EL (cell line): ENCODE results near the gene CCDC12.
A peak's percentile ranks its signal among the peaks of the same experiment; 100 is the strongest.

Experiments used
- DNase-seq: peaks from one replicate; pipeline ENCODE4 v3.0.0-alpha.2; 2016

Gene CCDC12

DNA sequence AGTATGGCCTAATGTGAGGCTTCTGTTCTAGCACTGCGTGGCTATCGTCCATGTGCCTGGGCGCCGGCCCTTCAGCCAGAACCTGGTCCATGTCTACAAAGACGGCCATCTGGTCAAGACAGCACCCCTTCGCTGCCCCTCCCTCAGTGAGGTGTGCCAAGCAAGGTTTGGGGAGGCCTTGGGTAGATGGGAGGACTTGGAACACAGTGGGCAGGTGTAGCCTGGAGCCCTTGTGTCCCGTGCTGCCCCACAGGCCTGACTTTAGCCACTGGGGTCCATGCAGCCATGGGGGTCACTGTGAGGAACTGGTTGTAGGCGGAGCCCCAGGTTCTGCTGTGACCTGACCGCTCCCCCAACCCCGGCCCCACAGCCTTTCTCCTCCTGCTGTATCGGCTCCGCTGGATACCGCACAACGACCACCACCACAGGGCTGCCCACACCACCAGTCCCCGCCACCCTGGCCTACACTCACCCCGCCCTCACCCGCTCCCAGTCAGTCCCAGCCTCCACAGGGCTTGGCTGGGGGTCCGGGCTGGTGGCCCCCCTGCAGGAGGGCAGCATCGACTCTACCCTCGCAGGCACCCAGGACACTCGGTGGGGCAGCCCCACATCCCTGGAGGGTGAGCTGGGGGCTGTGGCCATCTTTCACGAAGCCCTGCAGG is 19.5 kb upstream of the CCDC12 start:
- no peak for DNase-seq

DNA sequence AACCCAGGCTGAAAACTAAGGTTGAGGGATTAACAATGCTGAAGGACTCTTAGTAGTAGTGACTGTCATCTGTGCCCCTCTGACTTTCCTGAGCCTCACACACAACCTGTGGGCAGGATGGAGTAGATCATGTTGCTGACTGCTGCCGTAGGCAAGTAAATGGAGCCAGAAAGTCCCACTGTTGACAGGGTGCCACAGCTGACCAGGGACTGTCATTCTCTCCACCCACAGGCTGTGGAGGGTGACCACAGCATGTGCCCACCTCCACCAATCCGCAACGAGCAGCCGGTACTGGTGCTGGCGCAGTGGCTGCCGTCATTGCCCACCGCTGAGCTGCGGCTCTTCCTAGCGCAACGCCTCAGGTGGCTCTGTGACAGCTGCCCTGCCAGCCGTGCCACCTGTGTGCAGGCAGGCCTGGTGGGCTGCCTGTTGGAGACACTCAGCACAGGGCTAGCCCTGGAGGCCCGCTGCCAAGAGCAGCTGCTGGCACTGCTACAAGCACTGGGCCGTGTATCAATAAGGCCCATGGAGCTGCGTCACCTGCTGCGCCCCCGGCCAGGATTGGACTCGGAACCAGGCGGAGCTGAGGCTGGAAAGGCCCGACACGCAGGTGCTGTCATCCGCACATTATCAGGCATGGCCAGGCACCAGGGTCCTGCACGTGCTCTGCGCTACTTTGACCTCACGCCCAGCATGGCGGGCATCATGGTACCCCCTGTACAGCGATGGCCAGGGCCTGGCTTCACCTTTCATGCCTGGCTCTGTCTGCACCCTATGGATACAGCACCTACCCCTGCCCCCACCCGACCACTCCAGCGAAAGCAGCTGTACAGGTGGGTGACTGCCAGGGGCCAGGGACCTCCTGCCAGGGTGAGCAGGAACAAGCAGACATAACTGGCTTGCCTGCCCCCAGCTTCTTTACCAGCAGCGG is 18.5 kb upstream of the CCDC12 start:
- DNase-seq = no peak

DNA sequence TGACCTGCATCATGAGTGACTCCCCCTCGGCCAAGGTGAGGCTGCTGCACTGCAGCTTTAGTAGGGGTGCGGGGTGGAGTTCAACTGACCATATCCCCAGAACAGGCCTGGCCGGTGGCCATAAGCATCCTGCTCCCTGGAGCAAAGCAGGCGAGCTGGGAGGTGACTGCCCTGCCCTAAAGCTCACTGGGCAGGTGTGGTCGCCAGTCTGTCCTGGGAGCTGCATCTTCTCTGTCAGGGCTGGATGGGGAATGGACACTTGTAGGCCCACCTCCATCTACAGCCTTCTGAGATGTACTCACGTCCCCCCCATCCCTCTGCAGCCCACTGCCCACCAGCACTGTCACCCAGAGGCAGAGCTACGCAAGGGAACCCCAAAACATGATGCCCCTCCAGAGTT is 17.4 kb upstream of the CCDC12 start:
- no peak for DNase-seq

DNA sequence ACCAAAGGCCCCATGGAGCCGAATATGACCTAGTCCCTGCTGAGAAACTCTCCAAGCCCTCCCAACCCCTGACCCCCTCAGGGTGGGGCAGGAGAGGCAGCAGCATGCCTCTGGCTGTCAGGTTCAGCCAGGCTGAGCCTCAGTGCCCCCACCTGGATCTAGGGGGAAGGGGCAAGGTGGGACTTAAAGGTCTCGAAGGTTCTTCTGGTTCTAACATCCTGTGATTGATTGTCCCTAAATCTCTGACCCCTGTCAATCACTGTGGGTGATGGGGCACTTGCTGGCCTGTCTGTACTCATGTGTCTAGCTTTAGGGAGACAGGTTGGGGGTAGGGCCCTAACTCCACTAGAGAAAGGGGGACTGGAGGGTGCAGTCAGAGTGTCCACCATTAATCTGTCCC is 16.7 kb upstream of the CCDC12 start:
- DNase-seq = no peak

- no peak for DNase-seq
Observed at GRCh38 chr3:46992231-46992630, 15.7 kb upstream of the CCDC12 start.

DNA sequence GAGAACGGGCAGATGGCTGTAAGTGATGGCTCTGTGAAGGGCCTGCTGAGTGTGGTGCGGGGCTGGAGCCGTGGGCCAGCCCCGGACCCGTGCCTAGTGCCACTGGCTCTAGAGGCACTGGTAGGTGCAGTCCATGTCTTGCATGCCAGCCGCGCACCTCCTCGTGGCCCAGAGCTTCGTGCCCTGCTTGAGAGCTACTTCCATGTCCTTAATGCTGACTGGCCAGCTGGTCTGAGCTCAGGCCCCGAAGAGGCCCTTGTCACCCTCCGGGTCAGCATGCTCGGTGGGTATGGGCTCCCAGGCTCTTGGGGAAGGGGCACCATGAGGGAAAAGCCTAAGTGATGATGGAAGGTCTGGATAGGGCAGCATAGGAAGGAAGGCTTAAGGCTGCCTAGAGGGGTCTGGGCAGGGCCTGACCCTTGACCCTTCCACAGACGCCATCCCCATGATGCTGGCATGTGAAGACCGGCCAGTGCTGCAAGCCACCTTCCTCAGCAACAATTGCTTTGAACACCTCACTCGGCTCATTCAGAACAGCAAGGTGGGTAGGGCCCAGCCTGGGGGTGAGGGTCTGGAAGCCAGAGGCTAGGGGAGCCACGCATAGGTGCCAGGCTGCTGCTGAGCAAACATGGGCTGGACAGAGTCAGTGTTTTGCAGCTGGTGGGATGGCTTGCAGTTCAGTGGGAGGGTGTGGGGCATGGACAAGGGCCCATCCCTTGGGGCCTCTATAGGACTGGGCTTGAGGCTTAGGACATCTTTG is 15.0 kb upstream of the CCDC12 start:
- no peak for DNase-seq

GRCh38 chr3:46990573-46991374 is 14.2 kb upstream of the CCDC12 start:
- DNase-seq = no peak

DNA sequence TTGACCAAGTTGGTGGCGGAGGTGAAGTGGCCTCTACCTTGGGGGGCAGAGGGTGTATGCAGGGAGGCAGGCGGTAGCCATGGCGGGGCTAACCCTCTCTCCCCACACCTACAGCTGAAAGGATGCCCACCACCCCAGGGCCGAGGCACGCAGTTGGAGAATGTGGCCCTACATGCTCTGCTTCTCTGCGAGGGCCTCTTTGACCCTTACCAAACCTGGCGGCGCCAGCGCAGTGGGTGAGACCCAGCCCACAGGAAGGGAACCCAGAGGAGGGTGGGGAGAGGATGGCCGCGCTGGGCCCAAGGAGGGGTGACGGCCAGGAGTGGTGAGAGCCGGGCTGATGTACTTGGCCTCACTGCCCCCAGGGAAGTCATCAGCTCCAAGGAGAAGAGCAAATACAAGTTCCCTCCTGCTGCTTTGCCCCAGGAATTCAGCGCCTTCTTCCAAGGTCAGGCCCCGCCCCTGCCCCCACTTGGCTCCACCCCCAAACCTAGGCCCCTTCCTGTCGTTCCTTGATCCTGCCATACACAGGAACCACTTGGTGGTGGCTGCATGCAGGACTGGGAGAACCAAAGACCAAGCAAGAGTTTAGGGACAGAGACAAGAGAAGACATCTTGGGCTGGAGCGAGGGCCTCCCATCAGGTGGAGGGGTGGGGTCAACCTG is 12.7 kb upstream of the CCDC12 start:
- DNase-seq = no peak

- DNase-seq = no peak
Observed at GRCh38 chr3:46988616-46989015, 12.1 kb upstream of the CCDC12 start.

DNA sequence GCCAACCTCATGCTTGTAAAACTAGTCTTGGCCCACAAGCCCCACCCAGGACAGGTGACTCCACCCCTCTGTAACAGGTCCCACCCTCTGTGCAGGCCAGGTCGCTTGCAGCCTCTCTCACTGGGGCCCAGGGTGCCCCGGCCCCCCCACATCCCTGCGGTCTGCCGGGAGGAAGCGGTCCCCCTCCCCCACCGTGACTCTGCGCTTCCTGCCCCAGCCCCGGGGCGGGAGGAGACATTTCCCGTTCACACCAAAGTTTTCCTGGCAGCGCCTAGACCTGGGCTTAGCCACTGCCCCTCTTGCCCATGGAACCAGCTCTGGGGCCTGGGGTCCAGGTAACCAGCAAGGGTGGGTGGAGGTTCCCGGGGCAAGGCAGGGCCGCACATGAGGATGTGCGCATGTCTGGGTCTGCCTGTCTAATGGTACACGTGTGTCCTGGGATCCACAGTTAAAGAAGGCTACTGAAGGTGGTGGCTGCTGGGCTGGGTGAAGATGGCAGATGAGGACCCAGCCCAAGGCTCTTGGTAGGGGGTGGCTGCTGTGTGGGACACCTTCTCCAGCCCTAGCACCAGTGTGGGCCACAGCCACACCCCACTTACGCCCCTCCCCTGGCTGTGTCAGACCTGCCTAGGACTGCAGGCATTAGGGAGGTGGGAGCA is 11.3 kb upstream of the CCDC12 start:
- peak; percentile 41 for DNase-seq

DNA sequence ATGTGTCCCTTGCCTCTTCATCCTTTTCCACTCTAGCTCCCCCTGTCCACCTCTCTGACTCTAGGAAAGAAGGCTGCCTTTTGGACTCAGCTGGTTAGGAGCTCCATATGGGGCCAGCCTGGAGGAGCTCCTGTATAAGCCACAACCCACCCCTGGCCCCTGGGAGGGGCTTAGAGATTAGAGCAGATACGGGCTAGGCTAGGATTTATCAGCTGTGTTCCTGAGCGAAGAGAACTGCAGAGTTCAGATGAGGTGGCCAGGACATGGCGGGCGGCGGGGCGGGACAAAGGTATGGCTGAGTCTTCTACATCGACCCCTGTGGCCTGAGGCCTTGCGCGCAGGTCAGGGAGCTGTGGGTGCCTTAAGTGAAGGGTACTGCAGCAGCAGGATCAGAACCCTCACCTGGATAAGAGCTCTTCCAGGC is 10.8 kb upstream of the CCDC12 start:
- no peak for DNase-seq

DNA sequence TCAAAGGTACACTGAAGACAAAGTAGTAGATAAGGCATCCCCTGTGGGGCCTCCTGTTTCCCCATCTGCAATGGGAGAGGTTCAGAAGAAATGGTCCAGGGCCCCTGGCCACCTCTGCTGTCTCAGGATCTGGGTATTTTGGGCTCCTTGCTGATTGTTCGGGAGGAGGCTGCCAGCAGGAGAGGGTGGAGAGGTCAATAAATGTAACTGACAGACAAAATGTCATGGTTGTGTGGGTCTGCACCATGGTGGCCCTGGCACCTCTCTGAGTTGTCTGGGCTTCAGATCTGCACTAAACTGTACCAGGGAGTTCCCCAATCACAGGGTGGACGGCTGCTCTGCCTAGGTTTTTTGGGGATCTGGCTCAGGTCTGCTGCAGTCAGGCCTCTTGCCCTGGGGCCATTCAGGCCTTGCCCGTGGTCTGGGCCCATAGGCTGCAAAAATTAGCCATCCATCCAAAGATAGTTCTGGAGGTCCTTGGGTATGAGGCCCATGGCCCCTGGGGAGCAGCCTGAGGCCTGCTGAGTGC is 10.3 kb upstream of the CCDC12 start:
- DNase-seq = no peak

- no peak for DNase-seq
Observed at GRCh38 chr3:46986055-46986730, 9.6 kb upstream of the CCDC12 start.

DNA sequence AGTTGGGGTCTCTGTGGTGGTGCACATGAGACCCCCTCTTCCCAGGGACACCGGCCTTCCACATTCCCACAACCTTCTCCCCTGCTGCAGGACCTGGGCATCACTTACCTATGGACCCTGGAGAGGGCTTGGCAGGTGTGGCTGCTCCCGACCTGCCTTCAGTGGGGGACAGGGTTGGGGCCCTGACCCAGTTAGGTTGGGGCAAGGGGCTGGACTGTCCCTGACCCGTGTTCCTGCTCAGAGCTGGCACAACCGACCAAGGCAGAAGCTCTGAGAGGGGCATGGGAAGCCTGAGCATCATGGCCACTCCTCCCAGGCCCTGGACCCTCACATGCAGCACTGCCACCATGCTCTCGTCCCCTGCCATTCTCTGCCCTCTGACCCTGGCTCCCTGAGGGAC is 9.0 kb upstream of the CCDC12 start:
- no peak for DNase-seq

DNA sequence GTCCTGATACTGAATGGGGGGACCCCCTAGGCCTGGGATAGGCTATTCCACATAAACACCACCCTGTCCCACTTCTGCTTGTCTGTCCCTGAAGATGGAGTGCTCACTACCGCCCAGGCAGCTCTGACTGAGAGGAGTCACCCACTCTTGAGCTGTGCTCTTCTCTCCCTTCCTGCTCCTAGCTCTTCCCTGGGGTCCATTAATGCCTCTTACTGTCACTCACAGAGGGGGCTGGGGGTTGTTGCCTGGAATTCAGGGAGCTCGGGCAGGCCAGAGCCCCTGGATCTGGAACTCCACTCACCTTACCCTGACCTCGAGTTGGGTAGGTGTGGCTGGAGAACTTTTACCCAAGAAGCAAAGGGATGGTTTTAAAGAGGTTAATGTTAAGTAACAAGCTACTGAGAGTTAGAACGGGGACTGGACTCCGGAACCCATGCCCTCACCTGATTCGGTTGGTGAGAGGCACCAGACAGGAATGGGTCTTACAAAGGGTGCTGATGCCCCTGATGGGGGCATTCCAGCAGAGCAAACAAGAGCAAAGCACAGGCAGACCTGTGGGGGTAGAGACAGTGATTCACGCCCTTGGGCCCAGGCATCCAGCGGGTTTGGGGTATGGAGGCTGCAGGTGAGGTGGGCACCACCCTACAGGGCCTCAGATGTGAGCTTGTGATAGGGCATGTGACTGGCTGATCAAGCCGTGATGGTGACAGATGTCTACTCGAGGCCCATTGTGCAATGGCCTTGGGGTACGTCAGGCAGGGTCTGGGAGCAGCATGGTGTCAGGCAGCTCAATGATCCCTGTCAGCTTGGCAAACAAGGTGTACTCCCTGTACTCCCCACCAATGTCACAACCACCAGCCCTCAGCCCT is 8.3 kb upstream of the CCDC12 start:
- DNase-seq = no peak

- DNase-seq = no peak
Observed at GRCh38 chr3:46982546-46982945, 6.0 kb upstream of the CCDC12 start.

DNA sequence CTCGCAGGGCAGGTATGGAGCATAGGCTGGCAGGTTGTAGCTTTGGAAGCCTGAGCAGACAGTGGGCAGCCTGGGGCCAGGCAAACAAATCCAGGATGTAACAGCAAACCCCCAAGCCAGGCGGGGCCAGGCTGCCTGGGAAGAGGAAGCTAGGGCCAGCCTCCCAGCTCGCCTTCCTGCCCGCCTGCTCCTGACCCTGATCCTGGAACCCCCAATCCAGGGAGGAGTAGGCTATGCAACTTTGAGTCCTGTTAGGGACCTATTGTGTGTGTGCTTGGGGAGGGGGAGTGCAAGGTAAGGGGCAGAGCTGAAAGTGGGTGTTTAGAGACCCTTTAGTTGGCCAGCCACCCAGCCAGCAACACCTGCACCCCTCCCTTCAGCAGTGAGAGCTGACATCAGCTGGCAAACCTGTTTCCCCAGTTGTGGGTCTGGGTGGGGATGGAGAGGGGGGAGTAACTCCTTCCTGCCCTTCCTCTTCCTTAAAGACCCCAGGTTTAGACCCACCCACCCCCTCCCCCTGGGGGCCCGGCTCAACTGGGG is 5.5 kb upstream of the CCDC12 start:
- no peak for DNase-seq

DNA sequence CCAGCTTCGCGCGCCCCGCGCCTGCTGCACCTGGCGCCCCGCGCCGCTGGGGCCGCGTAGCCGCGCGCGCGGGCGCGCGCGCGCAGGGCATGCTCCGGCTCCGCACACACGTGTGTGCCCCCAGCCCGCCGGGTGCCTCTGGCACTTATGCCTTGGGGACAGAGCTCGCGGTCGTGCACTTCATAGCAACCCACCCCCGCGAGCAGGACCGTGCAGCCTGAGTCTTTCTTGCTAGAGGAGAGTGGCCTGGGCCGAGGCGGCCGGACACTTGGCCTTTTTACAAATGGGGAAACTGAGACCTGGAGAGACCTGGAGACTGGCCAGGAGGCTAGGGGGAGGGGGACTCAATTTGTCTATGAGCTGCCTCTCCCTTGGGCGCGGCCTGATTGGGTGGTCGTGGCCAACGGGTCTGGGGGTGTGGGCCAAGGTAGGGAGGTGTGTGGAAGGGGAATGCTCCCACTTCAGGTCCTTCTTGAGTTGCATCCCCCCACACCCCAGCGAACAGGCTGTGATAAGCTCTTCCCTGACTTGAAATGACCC is 3.5 kb upstream of the CCDC12 start:
- DNase-seq = peak; percentile 11
